Panc1 (cell line): ENCODE measurements around the gene GRM4.

Source experiments
- POLR2AphosphoS5 ChIP-seq: IDR thresholded peaks from 2 replicates; pipeline ENCODE4 v1.6.1; 2012; ENCODE audit warnings: mild to moderate bottlenecking, low read depth, low read length, moderate library complexity
- SIN3A ChIP-seq: IDR thresholded peaks from 2 replicates; pipeline ENCODE4 v1.6.1; 2012; ENCODE audit warnings: low read depth, mild to moderate bottlenecking, low read length, moderate library complexity, borderline replicate concordance; ENCODE audit not compliant: insufficient read depth
- TF ChIP-seq, protein P1 (sequence below): fragments of 450-650 bp; IDR thresholded peaks from 2 replicates; pipeline ENCODE4 v1.5.1; 2017; ENCODE audit warnings: mild to moderate bottlenecking
- TF ChIP-seq, protein P2 (sequence below), 2 experiments: IDR thresholded peaks; 2 replicates each; pipeline ENCODE4 v1.6.1; 2011 to 2012; ENCODE audit warnings: low read depth in 2 of 2, control low read depth in 1 of 2, low read length in 1 of 2, mild to moderate bottlenecking in 1 of 2, moderate library complexity in 1 of 2; ENCODE audit not compliant: insufficient read depth in 1 of 2

DNA sequence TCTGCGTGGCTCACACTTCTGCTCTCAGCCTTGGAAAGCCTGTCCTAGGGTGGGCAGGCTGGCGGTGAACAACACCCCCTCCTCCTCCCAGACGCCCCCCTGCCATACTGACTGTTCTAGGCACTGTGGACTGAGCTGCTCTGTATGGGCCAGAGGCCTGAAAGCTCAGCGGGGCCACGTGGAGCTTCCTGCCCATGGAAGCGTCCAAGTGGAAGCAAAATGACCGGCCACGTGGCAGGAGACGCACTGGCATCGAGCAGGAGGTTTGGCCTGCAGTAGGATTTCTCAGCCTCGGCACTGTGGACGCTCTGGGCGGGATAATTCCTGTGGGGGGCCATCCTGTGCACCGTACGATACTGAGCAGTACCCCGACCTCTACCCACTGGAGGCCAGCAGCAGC, 88.7 kb downstream of the GRM4 start:
- TF ChIP-seq, protein P1, sequence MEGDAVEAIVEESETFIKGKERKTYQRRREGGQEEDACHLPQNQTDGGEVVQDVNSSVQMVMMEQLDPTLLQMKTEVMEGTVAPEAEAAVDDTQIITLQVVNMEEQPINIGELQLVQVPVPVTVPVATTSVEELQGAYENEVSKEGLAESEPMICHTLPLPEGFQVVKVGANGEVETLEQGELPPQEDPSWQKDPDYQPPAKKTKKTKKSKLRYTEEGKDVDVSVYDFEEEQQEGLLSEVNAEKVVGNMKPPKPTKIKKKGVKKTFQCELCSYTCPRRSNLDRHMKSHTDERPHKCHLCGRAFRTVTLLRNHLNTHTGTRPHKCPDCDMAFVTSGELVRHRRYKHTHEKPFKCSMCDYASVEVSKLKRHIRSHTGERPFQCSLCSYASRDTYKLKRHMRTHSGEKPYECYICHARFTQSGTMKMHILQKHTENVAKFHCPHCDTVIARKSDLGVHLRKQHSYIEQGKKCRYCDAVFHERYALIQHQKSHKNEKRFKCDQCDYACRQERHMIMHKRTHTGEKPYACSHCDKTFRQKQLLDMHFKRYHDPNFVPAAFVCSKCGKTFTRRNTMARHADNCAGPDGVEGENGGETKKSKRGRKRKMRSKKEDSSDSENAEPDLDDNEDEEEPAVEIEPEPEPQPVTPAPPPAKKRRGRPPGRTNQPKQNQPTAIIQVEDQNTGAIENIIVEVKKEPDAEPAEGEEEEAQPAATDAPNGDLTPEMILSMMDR = no peak
- TF ChIP-seq, protein P2, sequence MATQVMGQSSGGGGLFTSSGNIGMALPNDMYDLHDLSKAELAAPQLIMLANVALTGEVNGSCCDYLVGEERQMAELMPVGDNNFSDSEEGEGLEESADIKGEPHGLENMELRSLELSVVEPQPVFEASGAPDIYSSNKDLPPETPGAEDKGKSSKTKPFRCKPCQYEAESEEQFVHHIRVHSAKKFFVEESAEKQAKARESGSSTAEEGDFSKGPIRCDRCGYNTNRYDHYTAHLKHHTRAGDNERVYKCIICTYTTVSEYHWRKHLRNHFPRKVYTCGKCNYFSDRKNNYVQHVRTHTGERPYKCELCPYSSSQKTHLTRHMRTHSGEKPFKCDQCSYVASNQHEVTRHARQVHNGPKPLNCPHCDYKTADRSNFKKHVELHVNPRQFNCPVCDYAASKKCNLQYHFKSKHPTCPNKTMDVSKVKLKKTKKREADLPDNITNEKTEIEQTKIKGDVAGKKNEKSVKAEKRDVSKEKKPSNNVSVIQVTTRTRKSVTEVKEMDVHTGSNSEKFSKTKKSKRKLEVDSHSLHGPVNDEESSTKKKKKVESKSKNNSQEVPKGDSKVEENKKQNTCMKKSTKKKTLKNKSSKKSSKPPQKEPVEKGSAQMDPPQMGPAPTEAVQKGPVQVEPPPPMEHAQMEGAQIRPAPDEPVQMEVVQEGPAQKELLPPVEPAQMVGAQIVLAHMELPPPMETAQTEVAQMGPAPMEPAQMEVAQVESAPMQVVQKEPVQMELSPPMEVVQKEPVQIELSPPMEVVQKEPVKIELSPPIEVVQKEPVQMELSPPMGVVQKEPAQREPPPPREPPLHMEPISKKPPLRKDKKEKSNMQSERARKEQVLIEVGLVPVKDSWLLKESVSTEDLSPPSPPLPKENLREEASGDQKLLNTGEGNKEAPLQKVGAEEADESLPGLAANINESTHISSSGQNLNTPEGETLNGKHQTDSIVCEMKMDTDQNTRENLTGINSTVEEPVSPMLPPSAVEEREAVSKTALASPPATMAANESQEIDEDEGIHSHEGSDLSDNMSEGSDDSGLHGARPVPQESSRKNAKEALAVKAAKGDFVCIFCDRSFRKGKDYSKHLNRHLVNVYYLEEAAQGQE (IDR thresholded peaks at IDR 0.05; ENCODE audit: insufficient read depth in 1 of 2, low read depth in 2 of 2, low read length in 1 of 2) = no peak
- no peak for TF ChIP-seq POLR2AphosphoS5
- TF ChIP-seq SIN3A = no peak
